NCI-H2171 treated with DMSO at 0.1 percent for 48 hours (cell line): ENCODE data around the gene TSPAN32.
A peak's percentile ranks its signal among the peaks of the same experiment; 100 is the strongest.

Experiments
- DNase-seq: peaks from one replicate; lab custom pipeline; 2025; lab: John Stamatoyannopoulos, UW

TSPAN32 gene

GRCh38 chr11:2304506-2305139, 2.8 kb downstream of the TSPAN32 start:
- DNase-seq = no peak

GRCh38 chr11:2305140-2305778, 3.4 kb downstream of the TSPAN32 start:
- peak; percentile 0 for DNase-seq

DNA sequence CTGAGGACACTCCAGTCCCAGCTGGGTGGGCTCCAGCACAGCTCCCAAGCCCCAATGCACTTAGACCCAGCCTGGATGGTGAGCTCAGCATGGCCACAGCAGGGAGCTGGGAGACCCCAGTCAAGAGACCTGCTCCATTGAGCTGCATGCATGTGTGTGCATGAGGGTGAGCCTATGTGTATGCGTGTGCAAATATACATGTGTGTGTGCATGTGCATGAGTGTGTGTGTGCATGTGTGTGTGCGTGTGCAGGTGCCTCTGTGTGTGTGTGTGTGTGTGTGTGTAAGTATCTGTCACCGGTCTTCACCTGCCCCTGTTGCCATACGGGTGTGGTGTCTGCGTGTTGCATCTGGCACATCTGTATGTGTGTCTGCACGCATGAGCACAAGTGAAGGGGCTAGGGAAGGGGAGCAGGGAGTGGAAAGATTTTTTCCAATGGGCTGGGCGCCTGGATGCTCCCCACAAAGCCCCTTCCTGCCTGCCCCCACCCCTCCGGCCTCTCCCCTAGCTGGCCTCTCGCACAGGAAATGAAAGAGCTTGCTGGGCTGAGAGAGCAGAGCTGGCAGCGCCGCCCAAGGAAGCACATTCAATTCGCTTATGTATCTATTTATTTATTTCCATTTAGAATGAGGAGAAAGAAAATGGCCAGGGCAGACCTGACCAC, 4.1 kb downstream of the TSPAN32 start:
- DNase-seq = no peak

GRCh38 chr11:2306452-2306823, 4.6 kb downstream of the TSPAN32 start:
- DNase-seq = no peak

DNA sequence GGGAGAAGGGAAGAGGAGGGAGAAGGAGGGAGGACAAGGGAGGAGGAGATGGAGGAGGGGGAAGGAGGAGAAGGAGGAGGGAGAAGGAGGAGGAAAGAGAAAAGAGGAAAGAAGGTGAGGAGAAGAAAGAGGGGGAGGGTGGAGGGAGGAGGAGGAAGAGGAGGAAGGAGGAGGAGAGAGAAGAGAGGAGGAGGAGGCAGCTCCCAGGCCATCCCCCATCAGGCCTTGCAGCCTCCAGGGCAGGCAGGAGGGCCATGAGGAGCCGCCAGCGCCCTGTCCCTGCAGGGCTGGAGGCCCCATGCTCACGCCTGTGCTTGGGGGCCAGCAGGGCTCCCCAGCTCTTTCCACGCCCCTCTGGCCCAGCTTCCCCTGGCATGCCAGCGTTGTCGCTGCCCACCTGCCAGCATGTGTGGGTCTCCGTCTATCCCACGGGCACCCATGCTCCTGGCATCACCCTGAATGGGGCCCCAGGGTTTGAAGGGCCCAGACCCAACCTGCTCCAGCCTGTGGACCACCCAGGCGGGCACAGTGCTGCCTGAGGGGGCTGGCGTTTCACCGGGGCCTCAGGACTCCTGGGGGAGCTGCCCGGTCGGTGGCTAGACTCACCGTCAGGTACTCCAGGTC, 5.2 kb downstream of the TSPAN32 start:
- DNase-seq = no peak

DNA sequence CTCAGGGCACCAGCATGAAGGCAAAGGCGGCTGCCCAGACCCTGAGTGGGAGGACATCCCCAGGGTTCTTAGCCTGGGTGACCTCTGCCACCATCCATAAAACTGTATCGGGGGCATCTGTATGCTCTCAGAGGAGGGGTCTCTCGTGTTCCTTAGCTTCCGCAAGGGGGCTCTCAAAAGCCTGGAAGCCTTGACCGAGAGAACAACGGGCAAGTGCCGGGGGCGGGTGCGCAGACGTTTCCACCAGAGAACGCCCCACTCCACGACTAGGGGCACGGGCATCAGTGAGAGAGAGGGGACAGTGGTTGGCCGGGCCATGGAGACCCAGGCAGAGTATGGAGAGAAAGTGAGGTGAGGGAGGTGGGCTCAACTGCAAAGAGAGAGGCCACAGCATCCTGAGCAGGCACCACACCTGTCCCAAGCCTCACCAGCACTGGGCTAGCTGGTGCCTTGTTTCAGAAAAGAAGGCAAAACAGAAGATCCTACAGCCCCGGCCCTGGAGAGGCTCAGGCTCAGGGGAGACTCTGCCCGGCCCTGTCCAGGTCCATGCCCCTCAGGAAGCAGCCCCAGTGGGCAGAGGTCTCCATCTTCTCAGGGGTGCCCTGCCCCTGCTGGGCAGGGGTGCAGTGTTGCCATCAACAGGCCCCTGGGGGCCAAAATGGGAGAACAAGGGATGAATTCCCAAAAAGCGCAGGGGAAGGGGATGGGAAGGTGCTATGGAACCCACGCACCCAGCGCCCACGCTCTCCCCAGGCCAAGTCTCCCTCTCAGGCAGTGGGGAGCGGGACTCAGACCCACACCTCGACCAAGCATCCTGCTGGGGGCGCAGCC, 5.9 kb downstream of the TSPAN32 start:
- DNase-seq = no peak

- no peak for DNase-seq
Observed at GRCh38 chr11:2308713-2309112, 6.9 kb downstream of the TSPAN32 start.

- no peak for DNase-seq
Observed at GRCh38 chr11:2309251-2310072, 7.6 kb downstream of the TSPAN32 start.

DNA sequence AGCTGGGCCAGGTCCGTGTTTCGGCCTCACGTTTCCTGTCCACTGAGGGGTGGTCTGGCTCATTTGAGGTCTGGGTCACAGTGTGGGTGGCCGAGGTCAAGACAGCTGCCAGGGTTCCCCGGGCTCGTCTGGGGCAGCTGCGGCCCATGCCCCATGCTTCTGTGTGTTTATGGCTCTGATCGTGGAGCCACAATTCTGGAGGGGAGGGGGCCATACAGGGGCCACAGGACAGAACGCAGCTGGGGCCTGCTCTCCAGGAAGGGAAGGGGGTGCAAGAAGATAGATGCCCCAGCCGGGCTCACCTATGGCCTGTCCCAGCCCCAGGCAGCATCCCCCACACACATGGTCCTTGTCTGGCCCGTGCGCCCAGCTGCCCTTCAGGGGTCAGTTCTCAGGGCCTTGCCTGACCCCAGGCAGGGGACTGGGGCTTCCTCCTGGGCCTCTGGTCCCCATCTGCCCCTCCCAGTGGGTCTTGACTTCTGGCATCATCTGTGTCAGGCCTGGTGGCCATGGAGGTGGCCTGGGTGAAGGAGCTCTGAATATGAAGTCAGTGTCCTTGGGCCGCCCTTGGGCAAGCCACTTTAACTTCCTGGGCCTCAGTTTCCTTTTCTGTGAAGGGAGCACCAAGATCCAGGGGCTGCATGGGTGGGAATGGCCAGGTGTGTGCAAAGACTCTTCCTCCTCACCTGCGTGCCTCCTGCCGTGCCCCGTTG, 8.4 kb downstream of the TSPAN32 start:
- DNase-seq = no peak

GRCh38 chr11:2310786-2311352, 9.1 kb downstream of the TSPAN32 start:
- DNase-seq = no peak

DNA sequence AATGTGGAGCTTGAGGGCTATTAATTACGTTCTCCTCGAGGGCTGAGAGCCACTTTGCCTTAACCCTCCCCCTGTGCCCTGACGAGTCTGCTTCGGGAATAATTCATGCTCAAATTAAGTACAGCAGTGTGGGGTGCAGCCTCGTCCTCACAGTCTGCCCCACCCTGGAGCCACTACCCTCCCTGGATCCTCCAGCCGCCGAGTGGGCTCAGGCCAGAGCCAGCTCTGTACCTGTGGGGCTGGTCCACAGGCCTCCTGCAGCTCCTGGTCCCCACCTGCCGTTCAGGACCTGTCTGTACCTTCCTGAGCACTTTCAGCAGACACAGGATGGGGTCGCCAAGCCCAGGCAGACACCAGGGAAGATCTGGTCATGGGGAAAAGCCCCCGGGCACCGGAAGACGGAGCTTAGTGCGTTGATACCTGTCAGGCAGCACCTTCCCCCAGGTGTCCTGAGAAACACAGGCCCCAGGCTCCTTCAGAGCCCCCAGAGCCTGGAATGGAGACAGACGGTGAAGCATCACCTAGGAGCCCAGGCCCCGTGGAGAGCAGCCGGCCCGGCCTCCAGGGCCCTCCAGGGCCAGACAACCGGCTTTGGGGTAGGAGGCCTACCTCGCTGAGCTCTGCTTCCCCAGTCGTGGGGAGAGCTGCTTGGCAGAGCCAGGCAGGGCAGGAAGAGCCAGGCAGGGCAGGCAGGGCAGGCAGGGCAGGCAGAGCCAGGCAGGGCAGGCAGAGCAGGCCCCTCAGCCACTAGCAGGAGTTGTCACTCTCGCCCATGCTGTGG, 9.7 kb downstream of the TSPAN32 start:
- DNase-seq = no peak

DNA sequence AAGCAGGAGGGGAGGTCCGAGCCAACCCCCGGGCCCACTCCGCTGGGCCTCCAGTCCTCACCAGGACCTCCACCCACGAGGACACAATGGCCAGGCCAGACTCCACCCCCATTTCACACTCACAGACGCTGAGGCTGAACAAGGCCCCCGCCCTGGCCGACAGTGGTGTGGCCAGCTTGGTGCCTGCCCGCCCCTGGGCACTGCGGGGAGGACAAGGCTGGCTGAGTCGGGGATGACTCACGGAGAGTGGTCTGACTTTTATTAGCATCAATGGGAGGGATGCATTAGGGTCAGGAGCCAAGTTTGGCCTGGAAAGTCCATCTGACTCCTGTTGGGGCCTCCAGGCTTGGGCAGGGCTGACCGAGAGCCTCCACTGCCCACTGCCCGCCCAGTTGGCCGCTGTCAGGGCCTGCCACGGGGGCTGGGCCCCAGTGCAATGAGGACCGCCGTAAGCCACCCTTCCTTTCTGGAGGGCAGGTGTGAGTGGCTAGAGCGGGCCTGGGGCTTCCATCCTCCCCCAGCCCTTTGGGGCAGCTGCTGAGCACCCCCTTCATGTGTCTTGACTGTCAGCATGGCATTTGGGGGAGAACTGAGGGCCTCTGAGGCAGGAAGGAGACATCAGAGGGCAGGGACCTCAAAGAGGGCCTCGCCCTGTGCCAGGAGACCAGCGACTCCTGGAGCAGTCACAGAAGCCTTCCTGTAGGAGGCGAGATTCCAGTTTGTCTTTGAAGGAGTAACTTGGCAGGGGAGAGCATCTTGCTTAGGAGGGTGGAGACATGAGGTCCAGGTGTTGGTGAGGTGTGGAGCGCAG, 10.6 kb downstream of the TSPAN32 start:
- DNase-seq = no peak

DNA sequence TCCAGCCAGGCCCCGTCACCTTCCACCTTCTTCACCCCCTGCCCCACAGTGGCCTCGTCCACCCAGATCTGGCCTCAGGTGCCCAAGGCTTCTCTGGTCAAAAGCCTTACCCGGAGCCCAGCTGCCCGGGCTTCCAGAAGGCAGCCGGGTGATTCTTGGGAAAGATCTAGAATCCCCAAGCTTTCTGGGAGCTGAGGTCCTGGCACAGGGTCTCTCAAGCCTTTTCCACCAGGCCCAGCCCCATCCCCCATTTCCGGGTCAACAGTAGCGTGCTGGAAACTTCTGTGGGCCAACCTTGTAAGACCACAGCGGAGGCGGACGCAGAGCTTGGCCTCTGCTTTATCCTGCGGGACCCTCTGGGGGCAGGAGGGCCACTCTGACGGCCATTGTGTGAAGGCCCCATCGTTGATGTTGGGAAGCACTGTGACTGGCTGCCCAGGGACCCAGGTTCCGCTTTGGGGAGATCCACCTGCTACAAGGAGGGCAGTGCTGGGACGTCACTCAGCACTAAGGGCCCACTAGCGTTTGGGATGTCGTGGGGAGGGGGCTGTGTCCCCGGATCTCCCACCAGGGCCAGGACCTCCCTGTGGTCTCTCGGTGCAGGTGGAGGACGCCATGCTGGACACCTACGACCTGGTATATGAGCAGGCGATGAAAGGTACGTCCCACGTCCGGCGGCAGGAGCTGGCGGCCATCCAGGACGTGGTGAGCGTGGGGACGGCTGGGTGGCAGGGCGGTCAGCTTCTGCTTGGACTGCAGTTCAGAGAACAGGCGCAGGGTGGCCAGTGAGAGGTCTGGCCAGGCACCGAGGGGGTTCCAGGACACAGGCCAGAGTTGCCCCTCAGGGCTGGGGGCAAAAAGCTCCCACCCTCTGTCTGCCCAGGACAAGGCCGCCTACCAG, 11.5 kb downstream of the TSPAN32 start:
- no peak for DNase-seq

DNA sequence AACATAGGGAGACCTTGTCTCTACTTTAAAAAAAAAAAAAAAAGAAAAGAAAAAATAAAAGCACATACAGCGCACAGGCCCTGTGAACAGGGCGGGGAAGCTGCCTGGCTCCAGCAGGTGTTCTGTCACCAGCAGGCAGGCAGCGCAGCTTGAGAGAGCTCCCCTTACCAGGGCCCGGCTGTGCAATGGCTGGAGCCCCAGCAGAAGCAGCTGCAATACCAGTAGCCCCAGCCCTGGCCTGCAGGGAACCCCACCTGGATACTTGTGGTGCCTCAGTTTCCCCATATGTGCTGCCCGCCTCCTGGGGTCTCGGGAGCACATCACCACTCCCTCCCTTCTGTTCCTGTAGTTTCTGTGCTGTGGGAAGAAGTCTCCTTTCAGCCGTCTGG, 12.3 kb downstream of the TSPAN32 start:
- peak; percentile 3 for DNase-seq

DNA sequence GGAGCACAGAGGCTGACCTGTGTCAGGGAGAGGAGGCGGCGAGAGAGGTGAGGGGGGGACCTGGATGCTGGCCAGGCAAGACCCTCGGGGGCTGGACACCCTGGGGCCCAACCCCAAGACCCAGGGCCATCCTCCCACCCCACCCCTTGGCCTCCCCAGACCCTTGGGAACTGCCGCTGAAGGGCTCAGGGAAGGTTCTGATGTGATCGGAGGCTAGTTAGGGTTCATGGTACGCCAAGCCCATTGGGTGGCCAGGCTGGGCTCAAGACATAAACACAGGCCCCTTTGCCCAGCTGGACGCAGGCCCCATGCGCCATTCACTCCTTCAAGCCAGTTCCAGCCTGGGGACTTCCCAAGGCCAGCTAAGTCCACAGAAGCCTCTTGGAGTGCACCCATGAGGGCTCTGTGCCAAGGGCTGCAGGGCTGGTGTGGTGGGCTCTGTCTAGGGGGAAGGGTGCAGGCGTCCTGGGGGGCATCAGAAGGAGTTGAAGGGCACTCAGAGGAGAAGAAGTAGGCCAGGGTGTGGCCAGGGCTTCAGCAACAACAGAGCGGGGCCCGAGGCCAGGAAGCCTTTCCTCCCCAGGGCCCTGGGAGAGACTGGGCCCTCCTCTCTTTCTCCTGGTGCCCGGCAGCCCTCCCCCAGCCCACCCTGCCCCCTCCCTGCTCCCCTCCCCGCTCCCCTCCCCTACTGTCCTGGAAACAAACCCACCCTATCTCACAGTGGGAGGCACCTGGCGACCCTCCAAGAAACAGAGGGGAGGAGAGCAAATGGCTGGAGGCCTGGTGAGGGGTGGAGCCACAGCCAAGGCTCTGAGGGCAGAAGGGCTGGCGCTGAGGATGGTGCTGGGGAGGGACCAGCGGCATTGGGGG, 12.9 kb downstream of the TSPAN32 start:
- peak; percentile 78 for DNase-seq

DNA sequence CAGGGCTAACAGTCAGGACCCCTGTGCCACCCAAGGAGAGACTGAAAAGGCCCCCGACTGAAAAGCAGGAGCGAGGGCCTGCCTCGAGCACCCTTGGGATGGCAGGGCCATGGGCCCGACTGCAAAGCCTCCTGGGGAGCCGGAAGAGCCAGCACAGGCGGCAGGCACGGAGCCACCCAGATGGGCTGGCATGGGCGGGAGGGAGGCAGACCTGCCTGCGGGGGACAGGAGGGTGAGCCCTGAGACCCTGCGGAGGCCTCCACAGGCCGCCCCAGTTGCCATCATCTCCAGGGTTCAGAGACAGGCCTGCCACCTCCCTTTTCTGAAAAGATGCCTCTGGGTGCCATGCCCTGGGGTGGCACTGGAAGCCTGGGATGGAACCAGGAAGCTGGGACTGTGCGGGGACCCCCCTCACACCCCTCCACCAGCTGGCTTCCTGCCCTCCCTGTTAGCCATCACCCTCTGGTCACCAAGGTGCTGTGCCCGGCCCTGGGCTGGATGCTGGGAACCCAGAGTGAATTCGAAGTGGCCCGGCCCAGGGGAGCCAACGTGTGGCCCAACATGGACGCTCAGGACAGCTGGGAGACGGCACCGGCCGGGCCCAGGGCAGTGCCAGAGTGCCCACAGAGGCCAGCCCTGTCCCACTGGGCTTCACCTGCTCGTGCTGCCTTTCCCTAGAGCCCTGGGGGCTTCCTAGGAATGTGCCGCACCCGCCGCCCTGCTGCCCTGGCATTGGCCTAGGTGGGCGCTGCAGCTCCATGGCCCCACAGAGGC, 13.8 kb downstream of the TSPAN32 start:
- DNase-seq = no peak
